ENCODE measurements around the gene FAM240A. TPM values are rescaled to one million over a fixed set of nuclear protein-coding genes. Genes with fewer than 3 reads are reported as not detected.

The FAM240A gene
- total RNA-seq, 1 experiment from 2014 or later, result not detected

GRCh38 chr3:46619845-46620778 is 7.8 kb downstream of the FAM240A start:
- no peak overlapping the region for H3K4me2 ChIP-seq (ENCODE audit: low read length)
- H3K27ac ChIP-seq (ENCODE audit: low read depth, low read length), result no peak overlapping the region
- DNase-seq (ENCODE audit: low read depth, low spot score), result no peak
- RAD21 ChIA-PET (ENCODE audit: low non-redundant PET in 1 of 2, low total read pairs in 2 of 2, uncharacterized antibody in 2 of 2, unreplicated experiment in 2 of 2), result no interaction called here
- CTCF ChIA-PET, result interaction anchor here (1.8 kb wide), 1 partner anchor 10 kb away, joined by 5 read pairs; no protein-coding TSS in a partner anchor
- H3K79me2 ChIP-seq (ENCODE audit: insufficient read depth, low read length), result no peaks in the 10 kb centered on the region
- ATAC-seq, result no peak
- peaks cover 18% of the 10 kb centered on the region for H3K27me3 ChIP-seq (ENCODE audit: insufficient read depth, low read length)
- no TSS peak for BruUV-seq (replicated peaks)
- no peak overlapping the region for H2AFZ ChIP-seq (ENCODE audit: low read depth, low read length, poor library complexity, severe bottlenecking)
- no peak overlapping the region for H3K4me3 ChIP-seq (replicated peaks in 1 of 2; ENCODE audit: low read depth in 1 of 2, low read length in 2 of 2)
- no peak overlapping the region for H3K9ac ChIP-seq (ENCODE audit: low read length)
- H3K9me3 ChIP-seq (ENCODE audit: control insufficient read depth in 1 of 2, insufficient read depth in 1 of 2, low read depth in 1 of 2, low read length in 2 of 2), result no peaks in the 10 kb centered on the region
- POLR2A ChIA-PET, result no interaction called here
- H4K20me1 ChIP-seq (ENCODE audit: insufficient read depth), result no peaks in the 10 kb centered on the region
- no peaks in the 10 kb centered on the region for H3K4me1 ChIP-seq (ENCODE audit: control insufficient read depth in 1 of 2, insufficient read depth in 2 of 2, low read length in 2 of 2)
- H3K9me2 ChIP-seq (ENCODE audit: insufficient read depth), result no peaks in the 10 kb centered on the region
- intact Hi-C loops (cut with micrococcal nuclease), result no loop called here
- H3K36me3 ChIP-seq (ENCODE audit: control insufficient read depth in 1 of 2, insufficient read depth in 2 of 2, low read length in 2 of 2), result no peaks in the 10 kb centered on the region
- TF ChIP-seq SIN3A (IDR thresholded peaks at IDR 0.05; ENCODE audit: low read depth), result no peak
- no peak for TF ChIP-seq ZFX (IDR thresholded peaks at IDR 0.05)
- no peak for TF ChIP-seq SP1 (IDR thresholded peaks at IDR 0.05; ENCODE audit: low read depth)
- TF ChIP-seq FOSL1 (IDR thresholded peaks at IDR 0.05; ENCODE audit: low read depth), result no peak
- no peak for TF ChIP-seq JUND (IDR thresholded peaks at IDR 0.05)
- no peak for TF ChIP-seq YY1 (IDR thresholded peaks at IDR 0.05; ENCODE audit: extremely low read depth, insufficient replicate concordance, low read depth, low read length)
- TF ChIP-seq CEBPB (IDR thresholded peaks at IDR 0.05; ENCODE audit: low read depth), result no peak
- no peak for TF ChIP-seq ATF3 (IDR thresholded peaks at IDR 0.05)
- TF ChIP-seq ZNF274 (IDR thresholded peaks at IDR 0.05; ENCODE audit: low read depth, low read length), result no peak
- TF ChIP-seq EGR1 (IDR thresholded peaks at IDR 0.05; ENCODE audit: low read depth), result no peak
- no peak for TF ChIP-seq MAX (IDR thresholded peaks at IDR 0.05)
- no peak for TF ChIP-seq TCF7L2 (IDR thresholded peaks at IDR 0.05; ENCODE audit: borderline replicate concordance, extremely low read depth, insufficient read depth, insufficient read length)
- no peak for TF ChIP-seq CBX3 (IDR thresholded peaks at IDR 0.05; ENCODE audit: low read depth)
- no peak for TF ChIP-seq CTCF (IDR thresholded peaks at IDR 0.05 in 2 of 3, conservative IDR thresholded peaks at IDR 0.05 in 1 of 3; ENCODE audit: borderline replicate concordance in 1 of 3, insufficient read depth in 1 of 3, low read depth in 2 of 3, low read length in 2 of 3)
- TF ChIP-seq POLR2A (IDR thresholded peaks at IDR 0.05; ENCODE audit: borderline replicate concordance, extremely low read depth, insufficient read depth, insufficient read length), result no peak
- no peak for TF ChIP-seq ZBTB33 (IDR thresholded peaks at IDR 0.05; ENCODE audit: extremely low read depth, insufficient replicate concordance, low read length)
- no peak for TF ChIP-seq ELF1 (IDR thresholded peaks at IDR 0.05; ENCODE audit: borderline replicate concordance, low read depth)
- no peak for TF ChIP-seq REST (IDR thresholded peaks at IDR 0.05; ENCODE audit: low read depth)
- TF ChIP-seq SRF (IDR thresholded peaks at IDR 0.05; ENCODE audit: low read depth), result no peak
